OCI-LY7 (cell line): ENCODE measurements around the gene PHF23. TPM values are rescaled to one million over a fixed set of nuclear protein-coding genes. Genes with fewer than 3 reads are reported as not detected.

Source experiments
- BruUV-seq: library from RNA; stranded (reverse); fragments of 400-500 nt; replicated peaks from 2 replicates; lab custom pipeline; 2021; lab: Mats Ljungman, UMichigan
- CTCF ChIA-PET: fragments of 300-600 bp; sonication (Branson Sonifier 250); formaldehyde crosslinking; loops from one replicate; lab custom pipeline; 2022; ENCODE audit warnings: antibody characterized with exemption; ENCODE audit not compliant: unreplicated experiment; lab: Charles Lee
- POLR2A ChIA-PET: fragments of 300-600 bp; sonication (Branson Sonifier 250); formaldehyde crosslinking; loops from one replicate; lab custom pipeline; 2022; ENCODE audit warnings: antibody characterized with exemption; lab: Charles Lee
- DNase-seq: peaks from one replicate; pipeline ENCODE4 v3.0.0-alpha.2; 2015; ENCODE audit warnings: low spot score
- H2AFZ ChIP-seq: fragments of 200-600 bp; sonication (generic), shearing (Covaris generic); 2 replicates; pipeline ENCODE4 v1.6.1; 2014; ENCODE audit warnings: mild to moderate bottlenecking, antibody characterized with exemption, low read length, moderate library complexity
- H3K27ac ChIP-seq: fragments of 200-600 bp; sonication (generic); 2 replicates; pipeline ENCODE4 v1.5.1; 2014; ENCODE audit warnings: mixed run types, low read depth, mild to moderate bottlenecking, moderate library complexity, low read length, inconsistent platforms; ENCODE audit not compliant: poor library complexity, severe bottlenecking
- H3K36me3 ChIP-seq: fragments of 200-600 bp; sonication (generic); 2 replicates; pipeline ENCODE4 v1.6.1; 2014; ENCODE audit warnings: mild to moderate bottlenecking, antibody characterized with exemption, low read length, moderate library complexity, mixed read lengths; ENCODE audit not compliant: insufficient read depth
- H3K4me1 ChIP-seq: fragments of 200-600 bp; sonication (generic); 2 replicates; pipeline ENCODE4 v1.5.1; 2014; ENCODE audit warnings: mild to moderate bottlenecking, low read length; ENCODE audit not compliant: insufficient read depth, poor library complexity, severe bottlenecking
- H3K4me2 ChIP-seq: fragments of 200-600 bp; sonication (generic); 2 replicates; pipeline ENCODE4 v1.6.1; 2014; ENCODE audit warnings: mild to moderate bottlenecking, low read length
- H3K4me3 ChIP-seq: fragments of 200-600 bp; sonication (generic); 2 replicates; pipeline ENCODE4 v1.5.1; 2014; ENCODE audit warnings: mild to moderate bottlenecking, low read depth, low read length; ENCODE audit not compliant: poor library complexity, severe bottlenecking
- H3K79me2 ChIP-seq: fragments of 200-600 bp; sonication (generic); 2 replicates; pipeline ENCODE4 v1.6.1; 2016; ENCODE audit warnings: low read depth, mild to moderate bottlenecking, low read length, moderate library complexity, mixed read lengths; ENCODE audit not compliant: insufficient read depth
- H3K9me2 ChIP-seq: fragments of 200-600 bp; sonication (generic); 2 replicates; pipeline ENCODE4 v1.6.1; 2016; ENCODE audit warnings: mild to moderate bottlenecking, low read length, mixed read lengths; ENCODE audit not compliant: insufficient read depth
- H3K9me3 ChIP-seq: fragments of 200-600 bp; sonication (generic); 2 replicates; pipeline ENCODE4 v1.6.1; 2014; ENCODE audit warnings: mild to moderate bottlenecking, mixed run types, low read length, mixed read lengths
- H4K20me1 ChIP-seq: fragments of 200-600 bp; sonication (generic); 2 replicates; pipeline ENCODE4 v1.6.1; 2014; ENCODE audit warnings: mild to moderate bottlenecking, antibody characterized with exemption, low read length, moderate library complexity, mixed read lengths; ENCODE audit not compliant: insufficient read depth
- CTCF ChIP-seq: fragments of 200-600 bp; sonication (generic); conservative IDR thresholded peaks from 2 replicates; pipeline ENCODE4 v1.5.1; 2014; ENCODE audit warnings: mild to moderate bottlenecking, antibody characterized with exemption, low read length, moderate library complexity, mixed read lengths
- EZH2phosphoT487 ChIP-seq: fragments of 200-600 bp; sonication (generic); IDR thresholded peaks from 2 replicates; pipeline ENCODE4 v1.6.1; 2018; ENCODE audit warnings: low read depth, borderline replicate concordance, mild to moderate bottlenecking, mixed run types, antibody characterized with exemption, low read length, moderate library complexity, mixed read lengths
- intact Hi-C: fragments of 100-400 bp; cut with micrococcal nuclease; formaldehyde crosslinking; loops from one replicate; pipeline ENCODE4 v1.10.0; 2022; ENCODE audit not compliant: unreplicated experiment
- total RNA-seq, 2 experiments: library from RNA; depleted of rRNA in 1 of 2; stranded (reverse); fragments of >200 nt in 1 of 2; shearing (Covaris generic) in 1 of 2; gene quantifications; 2 replicates each; pipeline ENCODE4 v1.2.3, GENCODE V29; 2014 to 2022

The PHF23 gene
- total RNA-seq, 2 experiments from 2014 or later, result 43.3 to 47.7 TPM

GRCh38 chr17:7218758-7219157 is 20.5 kb downstream of the PHF23 start:
- H3K79me2 ChIP-seq, result peaks cover 13% of the 10 kb centered on the region
- peak overlapping the region; percentile 91 for H3K4me2 ChIP-seq
- H4K20me1 ChIP-seq, result no peaks in the 10 kb centered on the region
- H3K9me3 ChIP-seq, result no peaks in the 10 kb centered on the region
- POLR2A ChIA-PET, result interaction anchor here (0.5 to 1.5 kb wide), 3 partner anchors 24 to 536 kb away, joined by 3 to 4 read pairs (median 3); partner anchors contain the start of gene GABARAP
- H2AFZ ChIP-seq, result peak overlapping the region; percentile 26; the same call in 1 of the 2 replicates
- H3K27ac ChIP-seq, result peak overlapping the region; percentile 71
- peaks cover 59% of the 10 kb centered on the region for H3K4me1 ChIP-seq
- BruUV-seq, result no TSS peak
- no peak for TF ChIP-seq EZH2phosphoT487
- TF ChIP-seq CTCF, result no peak
- intact Hi-C loops, result no loop called here
- CTCF ChIA-PET, result interaction anchor here (0.6 kb wide), 1 partner anchor 90 kb away, joined by 3 read pairs; no protein-coding TSS in a partner anchor
- H3K4me3 ChIP-seq, result no peak overlapping the region
- H3K9me2 ChIP-seq, result no peaks in the 10 kb centered on the region
- H3K36me3 ChIP-seq, result peaks cover 31% of the 10 kb centered on the region
- DNase-seq, result no peak

GRCh38 chr17:7218166-7218565 is 21.1 kb downstream of the PHF23 start:
- intact Hi-C loops, result no loop called here
- Histone ChIP-seq H4K20me1 (no peaks in the 10 kb centered on the region), H2AFZ (peak overlapping the region; percentile 17; the same call in 1 of the 2 replicates), H3K27ac (peak overlapping the region; percentile 71), H3K36me3 (peaks cover 25% of the 10 kb centered on the region; the same call in 1 of the 2 replicates), H3K9me3 (no peaks in the 10 kb centered on the region), H3K4me1 (peaks cover 64% of the 10 kb centered on the region), H3K9me2 (no peaks in the 10 kb centered on the region), H3K4me2 (peak overlapping the region; percentile 91), H3K79me2 (peaks cover 19% of the 10 kb centered on the region), H3K4me3 (peak overlapping the region; percentile 75)
- DNase-seq, result no peak
- CTCF ChIA-PET, result no interaction called here
- no peak for TF ChIP-seq CTCF
- TF ChIP-seq EZH2phosphoT487, result no peak
- no TSS peak for BruUV-seq
- POLR2A ChIA-PET, result no interaction called here
